Cardiac muscle cell (in vitro differentiated cells and primary cell): ENCODE measurements around the gene CUX1. TPM values are rescaled to one million over a fixed set of nuclear protein-coding genes. Genes with fewer than 3 reads are reported as not detected.
"Not testable (repeated sequence)": the region's sequence is repeated elsewhere in the genome, so short reads cannot be mapped to it uniquely, and the experiment has no call there.

Experiments
- DNase-seq, 2 donors: peaks; one replicate each; pipeline versions ENCODE4 v3.0.0 to v3.0.0-alpha.2; 2010 to 2017; ENCODE audit warnings: low read depth in 1 of 2, low spot score in 1 of 2
- H3K27ac ChIP-seq: fragments of 200-600 bp; sonication (generic); 2 replicates; pipeline ENCODE4 v1.5.1; 2016
- H3K27me3 ChIP-seq: fragments of 200-600 bp; sonication (generic); 2 replicates; pipeline ENCODE4 v1.6.0; 2016; ENCODE audit warnings: control low read depth
- H3K36me3 ChIP-seq: fragments of 200-600 bp; sonication (generic); 2 replicates; pipeline ENCODE4 v1.5.1; 2016; ENCODE audit warnings: control low read depth
- H3K4me1 ChIP-seq: fragments of 200-600 bp; sonication (generic); 2 replicates; pipeline ENCODE4 v1.8.1; 2017; ENCODE audit warnings: low read depth, mild to moderate bottlenecking, mixed run types
- H3K4me3 ChIP-seq: fragments of 200-600 bp; sonication (generic); 2 replicates; pipeline ENCODE4 v1.5.1; 2016; ENCODE audit warnings: mild to moderate bottlenecking
- H3K9me3 ChIP-seq: fragments of 200-600 bp; sonication (generic); 2 replicates; pipeline ENCODE4 v1.5.1; 2017; ENCODE audit warnings: low read depth, mild to moderate bottlenecking, control low read depth
- polyA plus RNA-seq: library from polyadenylated mRNA; unstranded; fragments of >200 nt; fragmentation: Nextera tagmentation; extraction: Ambion mirVana; gene quantifications from 2 replicates; pipeline ENCODE4 v1.2.1, GENCODE V29; 2016
- total RNA-seq: library from RNA; depleted of rRNA; stranded (reverse); fragments of >200 nt; gene quantifications from 2 replicates; pipeline ENCODE4 v1.2.3, GENCODE V29; 2016
- TF ChIP-seq, protein P1 (sequence below): IDR thresholded peaks from 2 replicates; pipeline ENCODE4 v1.5.1; 2012; ENCODE audit warnings: low read depth, mild to moderate bottlenecking, low read length

Gene CUX1
- total and polyA plus RNA-seq, 2 experiments from 2014 or later: 67.7 to 85.3 TPM

GRCh38 chr7:102005933-102006480 lies 188.6 kb downstream of the CUX1 start:
- TF ChIP-seq, protein P1, sequence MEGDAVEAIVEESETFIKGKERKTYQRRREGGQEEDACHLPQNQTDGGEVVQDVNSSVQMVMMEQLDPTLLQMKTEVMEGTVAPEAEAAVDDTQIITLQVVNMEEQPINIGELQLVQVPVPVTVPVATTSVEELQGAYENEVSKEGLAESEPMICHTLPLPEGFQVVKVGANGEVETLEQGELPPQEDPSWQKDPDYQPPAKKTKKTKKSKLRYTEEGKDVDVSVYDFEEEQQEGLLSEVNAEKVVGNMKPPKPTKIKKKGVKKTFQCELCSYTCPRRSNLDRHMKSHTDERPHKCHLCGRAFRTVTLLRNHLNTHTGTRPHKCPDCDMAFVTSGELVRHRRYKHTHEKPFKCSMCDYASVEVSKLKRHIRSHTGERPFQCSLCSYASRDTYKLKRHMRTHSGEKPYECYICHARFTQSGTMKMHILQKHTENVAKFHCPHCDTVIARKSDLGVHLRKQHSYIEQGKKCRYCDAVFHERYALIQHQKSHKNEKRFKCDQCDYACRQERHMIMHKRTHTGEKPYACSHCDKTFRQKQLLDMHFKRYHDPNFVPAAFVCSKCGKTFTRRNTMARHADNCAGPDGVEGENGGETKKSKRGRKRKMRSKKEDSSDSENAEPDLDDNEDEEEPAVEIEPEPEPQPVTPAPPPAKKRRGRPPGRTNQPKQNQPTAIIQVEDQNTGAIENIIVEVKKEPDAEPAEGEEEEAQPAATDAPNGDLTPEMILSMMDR: no peak
- H3K27ac ChIP-seq: no peak overlapping the region
- no peaks in the 10 kb centered on the region for H3K36me3 ChIP-seq
- peaks cover under 1% of the 10 kb centered on the region for H3K4me1 ChIP-seq
- DNase-seq: no peak
- no peaks in the 10 kb centered on the region for H3K9me3 ChIP-seq
- no peaks in the 10 kb centered on the region for H3K27me3 ChIP-seq
- no peak overlapping the region for H3K4me3 ChIP-seq

DNA sequence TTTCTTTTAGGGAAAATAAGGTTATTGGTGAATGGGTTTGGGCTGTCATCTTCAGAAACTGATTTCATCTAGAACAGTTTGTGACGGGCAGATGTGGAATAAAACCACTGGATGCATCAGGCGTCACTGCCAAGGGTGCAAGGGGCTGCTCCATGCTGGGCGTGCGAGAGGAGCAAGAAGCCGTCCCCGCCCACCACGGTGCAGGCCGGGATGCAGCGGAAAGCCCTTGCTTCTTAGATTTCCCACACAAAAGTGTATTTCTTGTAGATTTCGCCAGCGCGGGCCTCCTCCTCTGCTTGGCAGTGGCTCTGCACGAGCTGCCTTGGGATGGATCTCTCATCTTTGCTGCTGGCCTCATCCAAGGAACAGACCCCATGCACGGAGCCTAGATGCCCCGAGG lies 189.3 kb downstream of the CUX1 start:
- Histone ChIP-seq H3K4me1 (no peaks in the 10 kb centered on the region), H3K27me3 (no peaks in the 10 kb centered on the region), H3K27ac (no peak overlapping the region), H3K9me3 (no peaks in the 10 kb centered on the region), H3K36me3 (no peaks in the 10 kb centered on the region), H3K4me3 (no peak overlapping the region)
- TF ChIP-seq, protein P1: no peak
- no peak for DNase-seq

GRCh38 chr7:102008535-102009262 lies 191.3 kb downstream of the CUX1 start:
- no peak for DNase-seq
- Histone ChIP-seq H3K27me3 (no peaks in the 10 kb centered on the region), H3K4me3 (no peak overlapping the region), H3K27ac (peak overlapping the region; percentile 75), H3K4me1 (no peaks in the 10 kb centered on the region), H3K36me3 (no peaks in the 10 kb centered on the region), H3K9me3 (no peaks in the 10 kb centered on the region)
- TF ChIP-seq, protein P1: no peak

GRCh38 chr7:102009628-102010027 lies 192.2 kb downstream of the CUX1 start:
- Histone ChIP-seq H3K36me3 (no peaks in the 10 kb centered on the region), H3K9me3 (no peaks in the 10 kb centered on the region), H3K4me3 (no peak overlapping the region), H3K4me1 (no peaks in the 10 kb centered on the region), H3K27ac (peak overlapping the region; percentile 75), H3K27me3 (no peaks in the 10 kb centered on the region)
- DNase-seq: peak in 1 of 2 donors; percentile 68
- TF ChIP-seq, protein P1: no peak

GRCh38 chr7:102012112-102012830 lies 194.8 kb downstream of the CUX1 start:
- not testable (repeated sequence) for H3K4me3 ChIP-seq, H3K27me3 ChIP-seq, H3K4me1 ChIP-seq, H3K27ac ChIP-seq, H3K9me3 ChIP-seq, DNase-seq, H3K36me3 ChIP-seq
